Raji (cell line): ENCODE data around the gene STRBP.

Experiments used
- POLR2A ChIP-seq: IDR thresholded peaks from 2 replicates; pipeline ENCODE4 v1.6.1; 2011; ENCODE audit warnings: low read depth, low read length, control low read depth; ENCODE audit not compliant: insufficient read depth

The STRBP gene

GRCh38 chr9:123175854-123176629 is 92.3 kb downstream of the STRBP start:
- TF ChIP-seq POLR2A = no peak

GRCh38 chr9:123174887-123175518 is 93.4 kb downstream of the STRBP start:
- no peak for TF ChIP-seq POLR2A

DNA sequence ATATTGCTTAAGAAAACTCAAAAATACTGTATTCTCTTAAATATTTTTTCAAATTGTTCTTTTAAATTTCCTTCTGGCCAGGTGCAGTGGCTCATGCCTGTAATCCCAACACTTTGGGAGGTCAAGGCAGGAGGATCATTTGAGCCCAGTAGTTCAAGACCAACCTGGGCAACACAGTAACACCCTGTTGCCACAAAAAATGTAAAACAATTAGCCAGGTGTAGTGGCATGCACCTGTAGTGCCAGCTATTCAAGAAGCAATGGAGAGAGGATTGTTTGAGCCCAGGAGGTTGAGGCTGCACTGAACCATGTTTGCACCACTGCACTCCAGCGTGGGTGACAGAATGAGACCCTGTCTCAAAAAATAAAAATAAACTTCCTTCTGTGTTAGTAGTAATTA is 94.3 kb downstream of the STRBP start:
- TF ChIP-seq POLR2A = no peak

- no peak for TF ChIP-seq POLR2A
Measured at GRCh38 chr9:123169926-123170325, 98.5 kb downstream of the STRBP start.

GRCh38 chr9:123168586-123168985 is 99.8 kb downstream of the STRBP start:
- TF ChIP-seq POLR2A = no peak

DNA sequence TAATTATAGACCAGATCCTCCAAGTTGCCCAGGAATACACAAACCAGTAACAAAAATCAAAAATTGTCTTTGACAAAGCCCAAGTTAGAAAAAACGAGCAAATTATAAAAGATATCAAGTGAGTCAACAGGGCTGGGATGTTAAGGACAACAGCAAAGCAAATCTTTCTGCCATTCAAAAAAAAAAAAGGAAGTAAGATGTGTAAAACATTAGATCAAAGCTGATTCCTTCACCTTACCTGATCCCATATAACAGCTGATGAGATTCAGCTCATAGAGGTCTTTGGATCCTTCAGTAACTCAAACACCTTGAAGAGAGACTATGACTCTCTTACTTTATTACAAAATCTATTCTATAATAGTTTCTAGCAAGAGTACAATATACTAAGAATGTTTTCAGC is 100.9 kb downstream of the STRBP start:
- TF ChIP-seq POLR2A = no peak

GRCh38 chr9:123165813-123166212 is 102.6 kb downstream of the STRBP start:
- TF ChIP-seq POLR2A = no peak

- TF ChIP-seq POLR2A = no peak
Measured at GRCh38 chr9:123164285-123164684, 104.1 kb downstream of the STRBP start.

- no peak for TF ChIP-seq POLR2A
Measured at GRCh38 chr9:123162791-123163345, 105.5 kb downstream of the STRBP start.

DNA sequence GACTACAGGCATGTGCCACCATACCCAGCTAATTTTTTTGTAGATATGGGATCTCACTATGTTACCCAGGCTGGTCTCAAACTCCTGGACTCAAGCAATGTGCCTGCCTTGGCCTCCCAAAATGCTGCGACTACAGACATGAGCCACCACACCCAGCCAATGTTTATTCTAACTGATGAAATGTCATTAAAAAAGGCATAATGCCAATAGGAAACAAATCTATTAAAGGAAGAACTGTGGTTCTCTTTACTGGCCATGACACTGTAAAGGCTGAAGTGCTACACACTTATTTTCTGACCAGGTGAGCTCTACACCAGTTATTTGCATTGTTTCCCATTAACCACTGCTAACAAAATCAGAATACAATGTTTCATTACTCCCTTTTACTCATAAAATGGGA is 106.0 kb downstream of the STRBP start:
- TF ChIP-seq POLR2A = no peak

DNA sequence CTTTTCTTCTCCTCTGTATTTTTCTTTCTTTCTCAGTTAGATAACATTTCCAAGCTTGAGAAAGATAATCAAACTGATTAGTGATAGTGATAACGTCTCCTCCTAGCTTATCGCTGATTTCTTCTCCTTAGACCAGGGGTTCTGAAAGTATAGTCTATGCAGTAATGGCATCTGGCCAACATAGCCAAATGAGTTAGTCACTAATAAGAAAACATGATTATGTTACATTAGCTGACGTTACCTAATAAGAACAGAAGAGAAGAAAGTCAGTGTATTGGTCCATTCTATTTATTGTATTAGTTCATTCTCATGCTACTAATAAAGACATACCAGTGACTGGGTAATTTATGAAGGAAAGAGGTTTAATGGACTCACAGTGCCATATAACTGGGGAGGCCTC is 111.2 kb downstream of the STRBP start:
- TF ChIP-seq POLR2A = no peak

GRCh38 chr9:123150708-123151503 is 117.5 kb downstream of the STRBP start:
- TF ChIP-seq POLR2A = no peak

GRCh38 chr9:123149067-123149466 is 119.3 kb downstream of the STRBP start:
- no peak for TF ChIP-seq POLR2A

DNA sequence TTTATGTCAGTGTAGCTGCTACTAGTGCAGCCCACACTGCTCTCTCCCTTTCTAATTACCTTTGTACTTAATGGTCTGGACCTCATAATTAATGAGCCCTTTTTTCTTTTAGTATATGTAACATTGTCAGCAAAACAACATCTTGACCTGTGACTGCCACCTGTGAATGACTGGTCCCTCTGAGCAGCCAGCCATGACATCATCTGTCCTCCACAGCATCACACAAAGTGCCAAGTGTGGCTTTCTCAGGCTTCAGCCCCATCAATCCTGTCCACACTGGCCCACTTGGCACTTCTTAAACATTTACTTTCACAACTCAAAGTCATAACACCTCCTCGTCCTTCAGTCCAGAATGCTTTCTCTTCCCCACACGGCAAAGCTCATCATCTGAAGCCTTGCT is 130.2 kb downstream of the STRBP start:
- TF ChIP-seq POLR2A = no peak

DNA sequence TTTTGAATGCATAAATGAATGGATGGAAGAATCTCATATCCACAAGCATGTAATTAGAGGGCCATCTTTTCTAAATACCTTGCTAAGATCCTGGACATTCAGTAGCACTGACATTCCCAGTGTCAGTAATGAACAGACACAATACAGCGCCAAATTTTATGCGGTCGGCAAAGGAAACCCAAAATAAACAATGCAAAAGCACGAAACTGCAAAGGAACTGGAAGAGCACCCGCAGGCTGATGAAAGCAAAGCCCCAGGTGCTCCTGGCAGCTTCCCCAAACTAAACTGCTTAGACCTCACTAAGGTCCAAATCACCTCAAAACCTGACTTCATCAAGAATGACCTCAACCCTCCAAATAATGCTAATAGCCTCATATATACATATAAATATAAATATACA is 133.0 kb downstream of the STRBP start:
- no peak for TF ChIP-seq POLR2A
